Activated T-cell treated with anti-CD3 and anti-CD28 coated beads for 24 hours (primary cell): ENCODE results near the gene MORC2.

ENCODE experiments used
- DNase-seq: peaks from one replicate; pipeline ENCODE4 v3.0.0-alpha.2; 2020; ENCODE audit warnings: low read depth

The MORC2 gene

DNA sequence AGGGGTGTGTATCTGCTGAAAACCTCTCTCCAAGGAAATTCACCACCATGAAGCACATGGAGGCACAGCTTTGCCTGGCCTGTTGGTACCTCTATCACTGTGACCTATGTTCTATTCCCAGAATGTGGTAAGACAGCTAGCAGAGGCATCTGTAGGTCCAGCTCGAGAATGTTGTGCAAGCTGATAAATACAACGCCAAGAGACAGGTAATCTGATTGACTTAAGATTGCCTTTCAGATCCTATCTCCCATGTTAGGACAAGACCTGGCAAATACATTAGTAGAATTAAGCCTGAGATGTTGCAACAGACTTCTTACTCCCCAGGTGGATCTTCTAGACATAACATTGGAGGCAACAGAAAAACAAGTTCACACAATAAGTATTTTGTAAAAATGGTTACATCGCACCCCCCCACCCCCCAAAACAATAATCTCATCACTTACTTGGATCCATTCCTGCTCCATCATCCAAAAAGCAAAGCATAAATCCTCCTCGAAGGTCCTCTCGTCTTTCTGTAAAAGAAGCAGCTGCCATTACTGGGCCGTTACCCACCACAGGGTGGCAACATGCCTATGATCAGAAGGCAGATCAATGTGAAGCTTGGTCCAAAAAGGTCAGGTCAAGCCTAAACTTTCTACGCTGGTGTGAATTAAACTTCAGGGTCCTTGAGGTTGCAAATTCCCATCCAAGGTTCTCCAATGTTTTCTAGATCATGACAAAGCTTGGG is 18.5 kb downstream of the MORC2 start:
- DNase-seq = no peak

DNA sequence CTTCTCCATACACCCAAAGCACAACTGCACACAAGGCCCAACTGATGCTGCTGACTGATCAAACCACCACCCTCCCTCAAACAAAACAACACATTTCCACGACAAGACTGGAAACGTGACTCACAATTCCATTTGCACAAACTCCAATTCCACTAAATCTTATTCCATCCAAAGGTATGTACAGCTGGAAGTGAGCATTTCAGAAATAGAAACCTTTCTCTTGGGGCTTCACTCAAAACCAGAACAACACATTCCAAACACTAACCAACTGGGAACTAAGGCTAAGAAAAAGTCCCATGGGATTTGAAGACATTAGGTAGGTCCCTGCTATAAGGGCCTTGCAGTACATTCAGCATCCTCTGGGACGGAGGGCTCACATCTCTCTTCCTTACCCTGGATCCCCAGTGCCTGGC is 19.6 kb downstream of the MORC2 start:
- no peak for DNase-seq

DNA sequence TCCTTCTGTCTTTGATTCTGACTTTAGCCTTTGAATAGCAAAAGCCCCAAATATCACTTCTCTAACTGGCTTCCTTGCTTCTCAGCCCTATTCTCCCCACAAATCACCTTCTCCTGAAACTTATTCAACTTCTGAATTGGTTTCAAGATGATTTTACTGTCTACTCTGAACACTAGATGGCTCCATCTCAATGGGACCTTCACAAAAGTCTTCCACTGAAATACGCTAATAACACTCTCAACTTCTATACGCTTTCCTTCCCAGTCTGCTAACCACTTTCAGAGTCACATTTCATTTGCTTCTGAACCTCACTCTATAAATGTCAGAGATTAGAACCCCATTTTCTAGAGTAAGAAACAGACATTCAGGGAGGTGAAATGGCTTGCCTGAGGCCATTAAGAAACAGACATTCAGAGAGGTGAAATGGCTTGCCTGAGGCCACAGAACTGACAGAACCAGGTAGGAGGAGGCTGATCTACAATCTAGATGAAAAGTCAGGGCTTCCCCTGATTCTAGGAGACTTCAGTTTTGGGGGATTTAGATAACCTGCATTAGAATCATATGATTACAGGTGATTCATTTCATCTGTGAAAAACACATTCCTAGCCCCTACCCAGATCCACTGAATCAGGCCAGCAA is 20.6 kb downstream of the MORC2 start:
- no peak for DNase-seq

DNA sequence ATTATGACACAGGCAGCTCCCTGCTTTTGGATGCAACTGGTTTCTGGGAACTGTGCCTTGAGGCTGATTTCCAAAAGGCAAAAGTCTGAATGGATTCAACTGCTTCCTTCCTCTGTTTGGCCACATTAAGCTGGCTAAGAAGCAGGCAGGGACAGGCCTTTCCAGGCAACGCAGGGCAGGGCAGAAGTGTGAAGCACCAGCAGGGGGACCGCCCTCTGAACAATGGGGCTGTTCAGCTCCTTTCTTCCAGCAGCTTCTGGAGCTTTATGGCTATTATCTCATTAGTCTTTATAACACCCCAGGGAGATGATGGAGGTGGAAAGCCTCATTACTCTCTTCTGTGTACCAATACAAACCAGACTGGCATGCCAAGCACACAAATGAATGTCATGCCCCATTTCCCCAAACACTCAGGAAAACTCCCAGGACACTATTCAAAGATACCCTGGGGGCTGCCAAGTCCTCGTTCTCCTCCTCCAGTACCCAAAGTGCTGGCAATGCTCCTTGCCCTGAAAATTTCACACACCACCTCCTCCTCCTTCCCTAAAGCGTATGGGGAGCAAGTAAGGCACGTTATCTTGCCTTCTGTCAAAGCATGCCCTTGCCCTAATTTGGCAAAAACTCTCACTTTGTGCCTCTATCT is 21.3 kb downstream of the MORC2 start:
- DNase-seq = no peak

DNA sequence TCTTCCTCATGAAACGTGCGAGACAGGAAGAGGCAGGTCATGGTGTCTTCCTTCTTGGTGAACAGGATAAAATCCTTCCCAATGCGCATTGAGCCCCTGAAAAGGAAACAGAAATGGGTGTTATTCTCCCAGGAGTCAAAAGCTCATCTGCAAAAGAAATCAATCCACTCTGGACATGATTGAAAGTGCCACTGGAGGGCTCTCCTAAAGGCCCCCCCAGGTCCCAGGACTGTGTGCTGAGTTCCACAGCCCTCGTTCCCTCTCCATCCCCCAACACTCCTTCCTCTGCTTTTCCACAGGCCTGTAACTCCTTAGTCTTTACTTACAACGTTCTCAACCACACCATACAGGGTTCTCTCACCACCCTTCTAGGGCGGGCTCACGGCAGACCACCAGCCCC is 22.2 kb downstream of the MORC2 start:
- no peak for DNase-seq

DNA sequence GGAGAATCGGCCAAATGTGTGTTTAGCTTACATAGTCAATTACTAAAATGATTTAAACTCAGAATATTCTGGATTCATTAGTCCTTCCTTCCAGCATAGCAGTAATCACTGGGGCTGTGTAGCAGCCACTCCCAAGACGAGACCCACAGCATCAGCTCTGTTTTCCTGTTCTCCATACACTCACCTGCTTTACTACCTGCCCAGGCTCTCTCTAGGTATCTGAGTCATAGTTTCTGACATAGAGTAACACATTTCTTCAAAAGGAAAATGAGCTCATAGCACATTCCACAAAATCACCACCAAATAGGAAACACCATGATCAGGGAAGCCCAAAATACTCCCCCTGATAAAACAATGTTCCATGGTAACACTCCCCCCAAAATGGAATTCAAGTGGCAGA is 22.9 kb downstream of the MORC2 start:
- no peak for DNase-seq

DNA sequence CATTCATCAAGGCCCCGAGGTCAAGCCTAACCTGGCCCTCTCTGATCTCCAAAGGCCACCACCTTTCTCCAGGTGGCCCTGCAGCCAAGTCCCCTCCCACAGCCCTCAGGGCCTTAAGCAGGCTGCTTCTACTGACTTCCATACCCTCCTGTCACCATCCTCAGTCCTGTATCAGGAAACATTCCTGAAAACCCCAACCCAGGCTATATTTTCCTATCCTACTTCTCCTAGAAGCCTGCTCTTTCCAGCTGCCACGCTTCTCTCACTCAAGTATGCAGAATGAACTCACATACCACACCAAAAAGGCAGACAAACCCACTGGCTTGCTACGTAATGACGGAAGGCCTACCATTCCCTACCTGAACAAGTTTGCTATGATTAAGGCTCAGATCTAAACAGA is 23.6 kb downstream of the MORC2 start:
- no peak for DNase-seq

DNA sequence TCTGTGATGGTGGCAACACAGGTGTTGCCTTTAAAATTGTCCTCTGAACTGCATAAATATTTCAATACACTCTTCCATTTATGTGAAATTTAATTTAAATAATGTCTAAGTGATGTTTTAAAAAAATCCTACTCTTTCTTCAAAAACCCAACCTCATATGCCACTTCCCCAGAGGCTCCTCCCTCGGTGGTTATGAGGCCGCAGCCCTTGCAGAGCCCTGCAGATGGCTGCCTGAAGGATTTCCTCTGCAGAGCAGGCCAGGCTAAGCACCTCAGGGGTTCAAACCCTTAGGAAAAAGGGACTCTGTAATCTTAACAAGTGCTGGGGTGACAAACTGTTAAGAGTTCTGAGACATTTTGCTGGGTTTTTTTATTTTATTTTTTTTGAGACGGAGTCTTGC is 25.2 kb downstream of the MORC2 start:
- no peak for DNase-seq

DNA sequence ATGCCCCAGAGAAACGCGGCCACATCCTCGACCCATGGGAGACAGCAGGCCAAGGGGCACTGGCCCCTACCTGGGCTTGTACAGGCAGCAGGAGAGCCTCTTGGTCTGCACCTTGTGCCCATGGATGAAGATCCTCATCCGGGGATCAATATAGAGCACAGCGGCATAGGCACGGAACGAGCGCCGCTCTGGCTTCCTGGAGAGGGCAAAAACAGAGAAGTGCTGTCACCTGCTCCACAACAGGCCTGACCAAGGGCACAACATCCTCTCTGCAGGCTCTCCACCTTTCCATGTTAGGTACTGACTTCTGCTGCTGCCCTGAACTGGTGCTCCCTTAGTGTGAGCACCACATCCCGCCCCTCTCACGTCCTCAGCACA is 27.2 kb downstream of the MORC2 start:
- DNase-seq = no peak

DNA sequence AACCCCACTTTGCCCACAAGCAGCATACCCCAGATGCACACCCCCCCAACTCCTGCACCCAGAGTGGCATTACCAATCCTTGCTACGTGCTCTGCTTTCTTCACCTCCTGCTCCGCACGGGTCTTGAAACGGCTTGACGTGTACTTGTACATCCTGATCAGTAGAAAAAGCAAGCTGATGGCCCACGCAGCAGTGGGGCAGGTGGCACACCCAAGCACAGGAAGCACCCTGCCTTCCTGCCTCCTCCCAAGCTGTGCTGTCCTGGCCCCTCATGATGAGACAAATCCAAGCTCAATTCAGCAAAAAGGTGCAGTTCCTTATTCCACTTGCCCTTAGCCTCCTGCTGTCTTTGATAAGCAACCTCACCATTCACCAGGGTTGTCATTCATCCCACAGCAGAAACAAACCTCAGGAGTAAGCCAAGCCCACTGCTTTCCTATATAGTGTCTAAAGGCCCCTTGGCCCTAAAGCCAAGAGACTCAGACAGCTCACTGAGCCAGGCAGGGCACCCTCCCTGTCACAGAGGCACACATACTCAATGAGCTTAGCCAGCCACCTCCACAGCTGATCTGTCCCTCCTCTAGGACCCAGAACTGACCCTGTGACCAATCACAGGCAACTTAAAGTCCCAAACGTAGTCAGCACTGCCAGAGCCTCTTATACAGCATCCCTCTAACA is 27.8 kb downstream of the MORC2 start:
- DNase-seq = peak; percentile 27

DNA sequence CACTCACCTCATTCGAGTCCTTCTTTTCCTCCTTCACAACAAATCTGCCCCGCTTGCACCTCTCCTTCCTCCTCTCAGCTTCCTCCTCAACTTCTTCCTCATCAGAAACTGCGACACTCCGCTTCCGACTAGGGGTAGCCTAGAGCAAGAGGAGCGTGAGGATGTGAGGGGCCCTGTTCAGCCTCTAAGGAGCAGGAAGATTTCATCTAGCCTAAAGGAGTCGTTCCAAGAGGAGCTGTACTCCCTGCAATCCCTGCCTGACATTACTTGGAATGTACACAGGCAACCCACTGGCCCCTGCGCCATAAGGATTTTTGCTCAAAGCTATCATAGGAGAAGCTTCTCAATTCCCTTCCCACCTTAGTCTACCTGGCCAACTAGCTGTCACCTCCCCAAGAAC is 34.5 kb downstream of the MORC2 start:
- DNase-seq = no peak

DNA sequence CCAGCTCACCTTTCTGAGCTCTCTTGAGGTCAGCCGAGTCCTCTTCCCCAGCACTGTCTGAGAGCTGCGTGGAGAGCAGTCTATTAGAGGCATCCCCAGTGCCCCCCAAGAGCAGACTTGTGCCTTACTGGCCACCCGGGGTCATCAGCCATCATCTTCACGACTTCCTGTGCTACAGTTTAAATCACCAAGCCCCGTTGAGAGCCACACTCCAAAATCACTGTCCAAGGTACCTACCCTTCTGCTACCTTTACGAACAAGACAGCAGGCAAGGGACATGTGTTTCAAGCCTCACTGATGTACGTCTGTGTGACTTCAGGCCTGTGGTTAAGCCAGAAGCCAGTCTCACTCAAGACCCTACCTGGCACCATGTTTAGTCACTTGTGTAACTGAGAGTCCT is 35.1 kb downstream of the MORC2 start:
- no peak for DNase-seq

DNA sequence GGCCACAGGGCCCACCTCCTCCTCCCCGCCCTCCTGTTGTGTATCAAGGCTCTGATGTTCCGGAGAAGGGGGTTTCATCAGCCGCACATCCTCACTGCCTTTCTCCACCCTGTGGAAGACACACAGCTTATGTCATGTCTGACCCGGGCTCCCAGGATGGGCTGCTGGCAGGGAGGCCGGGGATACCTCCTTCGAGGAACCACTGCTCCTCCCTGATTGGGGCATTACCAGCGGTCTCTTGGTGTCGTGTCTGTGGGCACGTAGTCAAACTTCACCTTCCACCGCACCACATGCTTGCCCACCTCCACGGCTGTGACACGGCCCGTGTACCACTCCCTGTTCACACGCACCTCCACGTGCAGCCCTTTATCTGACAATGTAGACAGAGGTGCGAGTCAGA is 35.9 kb downstream of the MORC2 start:
- DNase-seq = no peak

DNA sequence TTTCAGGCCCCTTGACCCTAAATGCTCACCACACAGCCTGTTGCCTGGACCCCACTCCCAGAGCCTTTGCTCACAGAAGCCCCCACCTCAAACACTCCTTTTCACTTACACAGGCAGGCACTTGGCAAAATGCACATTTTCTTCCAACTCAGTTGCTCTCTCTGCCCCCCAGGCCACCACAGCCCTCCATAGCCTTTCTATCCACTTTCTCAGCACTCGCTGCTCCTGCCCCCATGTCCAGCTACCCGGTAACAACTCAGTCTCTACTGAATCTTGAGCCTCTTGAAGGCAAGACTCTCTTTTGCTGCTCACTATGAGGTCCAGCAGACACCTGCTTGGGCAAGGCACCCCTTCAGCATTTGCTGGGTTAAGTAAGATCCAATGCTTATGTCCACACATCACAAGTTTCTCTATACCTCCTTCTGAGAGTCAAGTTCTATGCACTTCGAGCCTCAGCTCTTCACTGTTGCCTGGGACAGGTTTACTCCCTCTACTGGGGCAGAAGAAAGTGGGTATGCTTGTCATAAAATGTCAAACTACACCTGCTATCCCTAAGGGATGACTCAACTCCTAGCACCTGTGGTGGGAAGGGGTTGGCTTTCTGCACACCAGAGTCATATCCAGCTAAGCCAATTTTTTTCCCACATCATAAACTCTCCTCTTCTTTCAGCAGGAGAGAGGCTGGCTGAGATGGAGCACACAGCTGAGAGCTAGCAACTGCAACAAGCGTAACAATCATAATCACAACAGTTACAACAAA is 36.9 kb downstream of the MORC2 start:
- DNase-seq = no peak

DNA sequence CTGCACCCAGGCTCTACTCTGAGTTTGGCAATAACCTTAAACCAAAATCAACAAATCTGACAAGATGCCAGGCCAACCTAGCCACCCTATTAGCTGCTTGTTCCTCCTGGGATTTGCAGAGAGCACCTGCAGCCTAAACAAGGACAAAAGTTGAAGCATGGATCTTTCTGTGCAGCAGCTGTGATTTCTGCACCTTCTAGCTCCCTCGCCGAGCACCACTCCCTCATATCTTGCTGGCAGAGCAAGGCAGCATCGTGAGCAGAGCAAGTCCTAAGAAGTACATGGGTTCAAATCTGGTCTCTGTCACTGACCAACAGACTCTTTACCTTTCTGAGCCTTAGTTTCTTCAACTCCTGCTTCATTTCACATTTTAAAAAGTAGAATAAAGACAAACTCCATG is 38.3 kb downstream of the MORC2 start:
- no peak for DNase-seq

DNA sequence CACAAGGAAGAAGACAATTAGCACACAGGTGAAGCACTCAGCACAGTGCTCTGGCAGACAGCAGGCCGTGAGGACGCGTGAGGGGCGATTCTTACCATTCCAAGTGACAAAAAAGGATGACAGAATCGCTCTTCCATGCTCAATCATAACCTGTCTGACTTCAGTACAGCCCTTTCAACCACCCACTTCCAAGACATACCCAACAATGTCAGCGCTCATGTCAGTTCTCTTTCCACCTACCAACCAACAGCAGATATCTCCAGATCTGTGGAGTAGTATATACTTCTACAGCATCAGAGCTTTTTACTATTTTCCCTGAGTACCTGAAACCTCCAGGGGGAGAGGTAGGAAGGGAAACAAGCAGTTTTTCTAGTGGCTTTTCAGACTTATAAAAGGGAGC is 40.2 kb downstream of the MORC2 start:
- no peak for DNase-seq

DNA sequence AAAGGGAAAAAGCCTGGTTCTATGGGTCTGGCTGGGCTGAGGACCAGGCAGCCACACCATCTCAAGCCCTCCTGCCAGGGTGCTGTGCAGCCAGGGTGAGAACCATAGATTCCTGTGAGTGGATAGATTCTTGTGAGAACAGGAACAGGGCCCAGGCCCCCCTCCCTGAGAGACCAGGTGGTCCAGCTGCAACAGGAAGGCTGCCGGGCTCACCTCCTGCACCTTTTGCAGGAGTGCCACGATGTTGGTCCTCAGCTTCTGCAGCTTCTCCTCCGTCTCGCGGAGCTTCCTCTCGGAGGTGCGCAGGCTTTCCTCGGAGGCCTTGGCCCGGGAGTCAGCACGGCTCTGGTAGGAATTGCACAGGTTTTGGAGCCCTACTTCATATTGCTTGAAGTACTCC is 40.8 kb downstream of the MORC2 start:
- DNase-seq = no peak

DNA sequence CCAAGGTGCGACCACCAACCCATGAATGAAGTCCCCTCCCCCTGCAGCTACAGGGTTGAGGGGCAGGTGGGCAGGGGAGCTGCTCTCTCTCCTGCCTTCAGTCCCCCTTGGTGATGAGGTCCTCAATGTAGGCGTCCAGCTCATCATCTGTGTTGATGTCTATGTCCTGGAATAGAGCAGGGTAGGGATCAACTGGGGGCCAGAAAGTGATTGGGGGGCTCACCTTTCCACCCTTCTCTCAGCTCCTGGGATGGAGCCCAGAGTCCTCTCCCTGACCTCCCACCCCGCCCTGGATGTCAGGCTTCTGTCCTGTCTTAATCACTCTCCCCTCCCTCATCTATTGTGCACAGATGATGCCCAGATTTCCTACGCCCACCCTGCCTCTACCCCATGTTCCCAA is 41.9 kb downstream of the MORC2 start:
- no peak for DNase-seq

DNA sequence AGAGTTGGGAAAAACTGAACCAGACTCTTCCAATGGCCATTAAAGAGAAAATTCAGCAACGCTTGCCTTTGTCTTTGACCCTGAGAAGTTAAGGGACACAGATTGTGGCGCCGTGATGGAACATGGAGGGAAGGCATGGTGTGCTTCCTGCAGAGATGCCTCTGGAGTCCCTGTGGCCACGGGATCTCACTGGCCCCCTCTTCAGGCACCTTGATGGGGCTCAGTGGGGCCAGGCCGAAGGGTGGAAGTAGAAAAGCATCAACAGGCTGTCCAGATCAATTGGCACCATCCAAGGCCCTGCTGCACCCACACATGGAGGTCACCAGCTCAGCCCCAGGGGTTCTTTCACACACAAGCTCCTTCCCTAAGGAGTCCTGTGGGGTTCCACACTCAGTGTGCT is 42.9 kb downstream of the MORC2 start:
- no peak for DNase-seq

DNA sequence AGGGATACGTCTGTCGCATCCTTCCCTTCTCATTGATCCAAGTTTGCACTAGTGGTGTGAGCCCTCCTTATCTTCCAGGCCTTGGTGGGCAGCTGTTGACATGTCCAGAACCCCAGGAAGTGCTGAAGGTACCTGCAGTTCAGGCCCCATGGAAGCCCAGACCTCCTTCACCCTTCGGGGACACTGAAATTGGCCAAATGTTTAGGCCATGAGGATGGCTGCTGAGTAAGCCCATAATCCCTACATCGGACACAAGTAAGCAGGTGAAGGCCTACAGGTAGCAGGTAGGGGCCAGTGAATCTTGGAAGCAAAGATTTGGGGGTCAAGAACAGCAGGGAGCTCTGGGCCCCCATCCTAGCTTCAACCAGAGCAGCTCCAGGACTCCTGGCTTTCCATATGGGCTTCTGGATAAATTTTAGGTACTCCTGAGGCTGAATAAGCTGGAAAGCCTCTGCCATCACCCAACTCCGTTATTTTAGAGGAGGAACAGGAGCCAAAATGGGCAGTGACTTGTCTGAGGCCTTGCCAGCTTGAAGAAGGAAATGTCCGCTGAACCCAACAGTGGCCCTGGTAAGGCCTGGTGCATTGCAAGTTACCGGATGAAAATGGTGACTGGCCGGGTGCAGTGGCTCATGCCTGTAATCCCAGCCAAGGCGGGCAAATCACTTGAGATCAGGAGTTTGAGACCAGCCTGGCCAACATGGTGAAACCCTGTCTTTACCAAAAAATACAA is 45.2 kb downstream of the MORC2 start:
- DNase-seq = no peak

DNA sequence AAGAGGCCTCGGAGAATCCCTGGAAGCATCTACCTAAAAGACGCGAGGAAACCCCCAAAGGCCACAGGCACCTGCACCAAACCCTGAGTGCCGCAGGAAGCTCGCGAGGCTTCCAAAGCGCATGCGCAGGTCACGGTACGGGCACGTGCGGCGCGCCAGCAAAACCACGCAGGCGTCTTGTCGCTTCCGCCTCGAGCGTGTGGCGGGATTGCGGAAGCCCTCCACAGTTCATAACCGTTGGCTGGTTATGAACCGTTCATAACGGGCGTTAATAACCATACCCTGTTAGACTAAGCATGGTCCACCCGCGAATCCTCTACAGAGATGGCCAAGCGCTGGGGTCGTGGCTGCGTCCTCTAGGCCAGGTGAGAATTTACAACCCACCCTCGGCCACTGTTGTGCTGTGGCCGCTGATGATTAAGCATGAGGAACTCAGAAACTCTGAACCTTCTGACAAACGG is 46.4 kb downstream of the MORC2 start:
- DNase-seq = peak; percentile 80

DNA sequence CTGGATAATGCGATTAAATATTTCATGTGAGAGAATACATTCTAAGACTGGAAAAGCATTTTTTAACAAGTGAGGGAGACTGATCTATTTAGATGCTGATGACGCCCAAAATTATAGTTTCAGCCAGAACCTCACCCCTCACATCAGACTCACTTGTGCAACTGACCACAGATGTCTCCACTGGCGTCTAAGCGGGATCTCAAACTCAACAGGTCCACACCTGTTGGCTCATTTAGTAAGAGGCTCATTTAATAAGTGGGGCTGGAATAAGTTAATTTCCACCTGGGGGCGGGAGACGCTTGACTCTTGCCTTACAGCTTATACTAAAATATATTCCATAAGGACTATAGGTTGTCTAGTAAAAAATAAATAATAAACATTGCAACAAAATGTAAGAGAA is 47.5 kb downstream of the MORC2 start:
- no peak for DNase-seq
